Right atrium auricular region (tissue), 2 donors: ENCODE measurements around the gene SEC31B. TPM values are rescaled to one million over a fixed set of nuclear protein-coding genes. Genes with fewer than 3 reads are reported as not detected.
A peak's percentile ranks its signal among the peaks of the same experiment; 100 is the strongest.

ENCODE experiments used
- DNase-seq: peaks from one replicate; pipeline ENCODE4 v3.0.0-alpha.2; 2019; ENCODE audit warnings: low spot score
- H3K27ac ChIP-seq, 2 donors: fragments of 200-600 bp; sonication (generic); 1 replicate in 1 of 2; 2 replicates in 1 of 2; pipeline ENCODE4 v1.5.1; 2016 to 2019
- H3K27me3 ChIP-seq, 2 donors: fragments of 200-600 bp; sonication (generic); one replicate each; pipeline versions ENCODE4 v1.5.1 to v1.6.0; 2017 to 2019
- H3K36me3 ChIP-seq: fragments of 200-600 bp; sonication (generic); one replicate; pipeline ENCODE4 v1.5.1; 2016
- H3K4me1 ChIP-seq, 2 donors: fragments of 200-600 bp; sonication (generic); one replicate each; pipeline versions ENCODE4 v1.5.1 to v1.6.0; 2017 to 2019
- H3K4me3 ChIP-seq, 2 donors: fragments of 200-600 bp; sonication (generic); 1 replicate in 1 of 2; 2 replicates in 1 of 2; pipeline ENCODE4 v1.5.1; 2017 to 2019; ENCODE audit warnings: mild to moderate bottlenecking in 1 of 2, moderate library complexity in 1 of 2
- H3K9me3 ChIP-seq, 2 donors: fragments of 200-600 bp; sonication (generic); one replicate each; pipeline ENCODE4 v1.5.1; 2019
- total RNA-seq, 2 donors: library from RNA; depleted of rRNA; stranded (reverse); fragments of >200 nt; gene quantifications; one replicate each; pipeline ENCODE4 v1.1.0, GENCODE V29; 2016
- TF ChIP-seq, protein P1 (sequence below), 2 donors: fragments of 200-600 bp; sonication (generic); IDR thresholded peaks; one replicate each; pipeline ENCODE4 v1.5.1; 2019; ENCODE audit warnings: antibody characterized with exemption in 2 of 2

The SEC31B gene
- total RNA-seq, 2 donors from 2014 or later: 2.0 to 4.5 TPM

DNA sequence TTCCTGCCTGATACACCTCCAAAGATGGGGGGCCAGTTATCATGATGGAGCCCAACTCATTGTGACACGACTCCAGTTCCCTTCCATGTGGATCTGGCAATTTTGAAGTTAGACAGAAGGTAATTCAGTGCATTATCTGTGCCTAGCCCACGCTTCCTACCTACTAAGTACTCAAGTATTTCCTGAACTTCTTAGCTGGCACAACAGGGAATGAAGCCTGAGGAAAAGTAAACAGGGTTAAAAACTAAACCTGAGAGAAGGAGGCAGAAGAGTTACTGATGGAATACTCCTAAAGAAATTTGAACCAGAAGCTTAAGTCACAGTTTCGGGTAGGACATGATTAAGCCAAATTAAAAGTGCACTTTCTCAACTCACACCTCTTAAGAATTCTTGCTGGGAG is 1.1 kb upstream of the SEC31B start:
- H3K9me3 ChIP-seq: no peaks in the 10 kb centered on the region
- no peaks in the 10 kb centered on the region for H3K27me3 ChIP-seq
- H3K36me3 ChIP-seq: peaks cover 30% of the 10 kb centered on the region
- H3K27ac ChIP-seq: no peak overlapping the region
- DNase-seq: no peak
- peaks cover 0 to 17% of the 10 kb centered on the region in 2 donors for H3K4me1 ChIP-seq
- no peak overlapping the region for H3K4me3 ChIP-seq
- TF ChIP-seq, protein P1, sequence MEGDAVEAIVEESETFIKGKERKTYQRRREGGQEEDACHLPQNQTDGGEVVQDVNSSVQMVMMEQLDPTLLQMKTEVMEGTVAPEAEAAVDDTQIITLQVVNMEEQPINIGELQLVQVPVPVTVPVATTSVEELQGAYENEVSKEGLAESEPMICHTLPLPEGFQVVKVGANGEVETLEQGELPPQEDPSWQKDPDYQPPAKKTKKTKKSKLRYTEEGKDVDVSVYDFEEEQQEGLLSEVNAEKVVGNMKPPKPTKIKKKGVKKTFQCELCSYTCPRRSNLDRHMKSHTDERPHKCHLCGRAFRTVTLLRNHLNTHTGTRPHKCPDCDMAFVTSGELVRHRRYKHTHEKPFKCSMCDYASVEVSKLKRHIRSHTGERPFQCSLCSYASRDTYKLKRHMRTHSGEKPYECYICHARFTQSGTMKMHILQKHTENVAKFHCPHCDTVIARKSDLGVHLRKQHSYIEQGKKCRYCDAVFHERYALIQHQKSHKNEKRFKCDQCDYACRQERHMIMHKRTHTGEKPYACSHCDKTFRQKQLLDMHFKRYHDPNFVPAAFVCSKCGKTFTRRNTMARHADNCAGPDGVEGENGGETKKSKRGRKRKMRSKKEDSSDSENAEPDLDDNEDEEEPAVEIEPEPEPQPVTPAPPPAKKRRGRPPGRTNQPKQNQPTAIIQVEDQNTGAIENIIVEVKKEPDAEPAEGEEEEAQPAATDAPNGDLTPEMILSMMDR (IDR thresholded peaks at IDR 0.05): no peak

DNA sequence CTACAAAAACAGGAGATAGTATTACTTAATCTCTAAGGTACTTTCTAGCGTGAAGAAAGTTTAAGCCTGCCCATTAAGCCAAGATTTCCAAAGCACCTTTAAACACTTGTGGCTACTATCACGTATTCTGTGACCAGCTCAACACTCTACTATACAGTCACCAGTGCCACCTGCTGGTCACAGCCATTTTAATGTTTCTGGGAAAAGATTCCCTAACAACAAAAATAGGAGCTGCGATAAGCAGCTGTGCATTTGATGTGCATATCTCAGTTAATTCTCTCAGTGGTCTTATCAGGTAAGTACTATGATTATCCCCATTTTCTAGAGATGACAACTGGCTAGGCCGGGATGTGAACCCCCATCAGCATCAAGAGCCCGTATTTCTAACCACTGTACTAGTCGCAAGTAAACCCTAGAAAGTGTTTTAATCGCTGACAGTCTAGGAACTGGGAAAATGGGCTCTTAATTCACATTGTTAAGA is 860 bp downstream of the SEC31B start:
- peaks cover 0 to 17% of the 10 kb centered on the region in 2 donors for H3K4me1 ChIP-seq
- peak overlapping the region; percentile 54 to 73 for H3K27ac ChIP-seq
- H3K27me3 ChIP-seq: no peaks in the 10 kb centered on the region
- no peaks in the 10 kb centered on the region for H3K9me3 ChIP-seq
- peak; percentile 71 for DNase-seq
- TF ChIP-seq, protein P1 (IDR thresholded peaks at IDR 0.05): peak; percentile 34 to 73
- peaks cover 10% of the 10 kb centered on the region for H3K36me3 ChIP-seq
- peak overlapping the region; percentile 53 to 58 for H3K4me3 ChIP-seq

DNA sequence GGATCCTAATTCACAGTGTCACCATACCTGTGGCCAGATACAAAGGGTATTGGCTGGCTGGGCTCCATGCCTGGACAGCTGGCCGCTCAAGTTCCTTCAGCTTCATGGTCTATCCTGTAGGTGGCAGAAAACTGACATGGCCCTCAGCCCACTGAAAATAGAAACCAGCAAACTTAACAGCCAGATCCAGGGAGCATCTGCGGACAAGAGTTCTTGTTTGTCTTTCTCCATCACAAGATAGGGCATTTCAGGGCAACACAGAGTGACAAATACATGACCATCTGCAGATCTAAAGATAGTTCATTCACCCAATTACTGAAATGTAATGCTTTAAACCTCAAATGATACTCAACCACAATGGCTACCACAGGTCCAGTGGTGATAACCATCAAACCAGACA is 2.8 kb downstream of the SEC31B start:
- no peak for DNase-seq
- Histone ChIP-seq H3K4me3 (no peak overlapping the region), H3K27me3 (no peaks in the 10 kb centered on the region), H3K4me1 (peaks cover 0 to 17% of the 10 kb centered on the region in 2 donors), H3K27ac (no peak overlapping the region), H3K9me3 (no peaks in the 10 kb centered on the region), H3K36me3 (no peaks in the 10 kb centered on the region)
- TF ChIP-seq, protein P1 (IDR thresholded peaks at IDR 0.05): peak in 1 of 2 donors; percentile 13

DNA sequence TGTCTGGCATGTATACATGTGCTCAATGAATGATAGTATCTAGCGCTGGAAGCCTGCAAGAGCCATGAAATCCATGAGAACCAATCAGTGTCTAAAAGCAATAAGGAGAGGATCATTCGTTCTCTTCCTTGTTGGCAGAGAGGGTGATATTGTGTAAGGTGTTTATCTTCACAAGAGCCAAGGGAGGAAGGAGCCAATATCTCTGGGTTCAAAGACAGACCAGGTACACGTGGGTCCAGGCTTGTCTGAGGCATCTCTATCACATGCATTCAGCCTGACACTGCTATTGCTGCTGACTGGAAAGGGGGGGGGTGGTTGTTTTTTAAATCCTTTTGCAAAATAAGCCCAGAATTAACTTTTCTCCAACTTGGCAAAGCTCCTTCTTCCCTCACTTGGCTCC is 4.0 kb downstream of the SEC31B start:
- Histone ChIP-seq H3K4me3 (no peak overlapping the region), H3K27ac (no peak overlapping the region)
- no peak for DNase-seq

DNA sequence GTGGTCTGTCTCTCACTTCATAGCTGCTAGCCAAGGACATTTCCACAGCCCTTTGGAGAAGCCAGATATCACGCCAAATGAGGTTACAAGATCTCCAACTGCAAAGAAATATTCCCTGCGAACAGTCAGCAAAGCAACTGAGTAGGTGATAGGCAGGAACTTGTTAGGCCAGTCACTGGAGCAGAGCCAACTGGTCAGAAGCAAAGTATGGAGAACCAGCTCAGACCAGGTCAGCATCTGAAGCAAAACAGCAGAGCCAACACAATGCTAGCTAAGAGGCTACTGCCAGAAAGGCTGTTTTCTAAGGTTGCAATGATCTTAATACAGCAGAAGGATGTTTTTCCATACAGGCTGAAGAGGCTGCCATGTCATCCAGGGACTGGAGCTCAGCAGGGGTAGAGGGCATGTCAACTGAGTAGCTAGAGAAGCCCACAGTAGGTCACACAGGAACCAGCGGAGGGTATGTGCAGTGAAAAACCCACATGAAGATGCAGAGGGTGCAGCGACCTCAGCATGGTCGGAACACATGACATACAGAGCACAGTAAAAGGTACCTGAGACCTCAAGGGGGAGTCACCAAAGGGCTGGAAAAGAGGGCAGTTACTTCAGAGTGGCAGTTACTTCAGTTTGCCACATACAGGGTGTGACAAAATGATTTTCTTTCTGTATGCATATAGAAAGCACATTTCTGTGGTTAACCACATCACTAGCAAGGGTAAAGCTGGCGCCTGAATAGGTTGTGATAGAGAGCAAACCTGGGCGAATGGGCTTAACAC is 8.9 kb downstream of the SEC31B start:
- Histone ChIP-seq H3K4me1 (no peaks in the 10 kb centered on the region), H3K27me3 (no peaks in the 10 kb centered on the region), H3K36me3 (peaks cover 29% of the 10 kb centered on the region), H3K4me3 (no peak overlapping the region), H3K27ac (no peak overlapping the region), H3K9me3 (no peaks in the 10 kb centered on the region)
- TF ChIP-seq, protein P1 (IDR thresholded peaks at IDR 0.05): no peak
- DNase-seq: no peak

More for the DNA sequence above, 4.0 kb downstream of the SEC31B start:
- TF ChIP-seq, protein P1 (IDR thresholded peaks at IDR 0.05): no peak
- H3K9me3 ChIP-seq: no peaks in the 10 kb centered on the region
- no peaks in the 10 kb centered on the region for H3K36me3 ChIP-seq
- peaks cover 0 to 17% of the 10 kb centered on the region in 2 donors for H3K4me1 ChIP-seq
- H3K27me3 ChIP-seq: no peaks in the 10 kb centered on the region
